ACHN (cell line): ENCODE data around the gene PRR36.
A peak's percentile ranks its signal among the peaks of the same experiment; 100 is the strongest.

Source experiments
- DNase-seq: peaks from one replicate; pipeline ENCODE4 v3.0.0-alpha.2; 2015
- in situ Hi-C: cut with HindIII; loops from 2 replicates; pipeline ENCODE4 v1.10.0; 2017; ENCODE audit warnings: low sequenced_read_pairs, low pct_ligation_motif_present, low pct_unique_long_range_greater_than_20kb

The PRR36 gene

DNA sequence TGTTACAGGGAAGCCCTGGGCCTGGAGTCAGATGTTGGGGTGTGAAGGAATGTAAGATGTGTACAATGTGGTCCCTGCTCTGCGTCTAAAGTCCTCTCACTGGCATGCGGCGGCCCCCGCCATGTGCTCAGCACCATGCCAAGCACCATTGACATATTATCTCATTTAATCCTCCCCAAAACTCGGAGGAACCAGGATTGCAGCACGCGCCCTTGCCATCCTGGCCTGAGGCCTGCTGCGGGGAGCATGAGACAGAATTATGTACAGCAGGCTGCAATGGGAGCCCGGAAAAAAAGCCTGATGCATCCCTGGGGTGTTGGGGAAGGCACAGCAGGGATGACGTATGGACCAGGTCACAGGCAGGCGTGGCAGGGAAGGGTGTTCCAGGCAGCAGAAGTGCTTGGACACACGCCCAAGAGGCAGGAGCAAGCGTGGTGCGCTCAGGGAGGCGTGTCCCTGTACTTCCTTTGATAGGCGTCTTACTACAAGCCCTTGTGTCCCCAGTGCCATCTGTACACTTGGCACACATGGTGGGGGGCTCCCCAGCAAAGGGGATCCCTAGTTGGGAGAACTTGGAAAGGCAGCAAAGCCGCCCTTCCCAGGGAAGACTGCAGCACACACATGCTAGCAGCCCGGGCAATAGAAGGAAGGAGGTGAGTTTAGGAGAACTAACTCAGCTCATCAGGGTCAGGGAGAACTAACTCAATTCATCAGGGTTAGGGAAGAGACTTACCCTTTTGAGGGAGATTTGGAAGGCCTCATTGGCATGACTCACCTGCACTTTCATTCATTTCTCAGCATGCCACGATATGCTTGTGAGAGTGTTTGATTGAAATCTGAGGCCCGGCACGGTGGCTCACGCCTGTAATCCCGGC is 40.7 kb downstream of the PRR36 start:
- in situ Hi-C loops: no loop called here
- no peak for DNase-seq

DNA sequence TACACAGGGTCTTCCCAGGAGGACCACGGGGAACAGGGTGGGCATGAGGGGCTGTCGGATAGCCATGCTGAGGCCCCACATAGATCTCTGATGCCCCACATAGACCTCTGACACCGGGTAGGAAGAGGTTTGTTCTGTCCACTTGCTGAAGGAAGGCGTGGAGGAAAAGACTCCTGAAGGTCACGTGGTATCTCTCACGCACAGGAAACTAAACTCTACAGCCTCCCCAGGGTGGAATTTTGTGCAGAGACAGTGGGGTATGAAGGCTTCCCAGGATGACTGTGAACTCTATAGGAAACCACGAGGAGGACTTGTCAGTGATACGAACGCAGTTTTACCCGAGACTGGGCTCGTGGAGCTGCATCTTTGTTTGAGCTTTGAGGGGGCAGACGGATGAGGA is 41.4 kb downstream of the PRR36 start:
- no peak for DNase-seq
- in situ Hi-C loops: no loop called here

DNA sequence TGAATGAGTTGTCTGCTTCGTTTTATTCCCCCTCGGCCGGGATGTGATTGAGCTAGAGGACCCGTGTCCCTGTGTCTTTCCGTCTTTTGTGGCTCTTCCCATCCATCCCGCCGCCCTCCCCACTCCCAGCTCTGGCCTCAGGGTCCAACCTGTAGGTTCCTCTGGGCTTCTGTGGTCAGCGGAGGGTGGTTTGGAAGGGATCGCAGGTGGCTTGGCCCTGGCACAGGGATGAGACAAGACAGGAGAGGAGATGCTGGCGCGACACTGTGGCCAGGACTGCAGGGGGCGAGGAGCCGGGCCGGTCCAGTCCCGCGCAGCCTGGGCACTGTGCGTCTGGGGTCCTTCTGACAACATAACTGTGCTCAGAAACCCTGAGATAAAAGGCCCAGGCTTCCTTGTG is 42.2 kb downstream of the PRR36 start:
- DNase-seq: no peak
- in situ Hi-C loops: no loop called here

DNA sequence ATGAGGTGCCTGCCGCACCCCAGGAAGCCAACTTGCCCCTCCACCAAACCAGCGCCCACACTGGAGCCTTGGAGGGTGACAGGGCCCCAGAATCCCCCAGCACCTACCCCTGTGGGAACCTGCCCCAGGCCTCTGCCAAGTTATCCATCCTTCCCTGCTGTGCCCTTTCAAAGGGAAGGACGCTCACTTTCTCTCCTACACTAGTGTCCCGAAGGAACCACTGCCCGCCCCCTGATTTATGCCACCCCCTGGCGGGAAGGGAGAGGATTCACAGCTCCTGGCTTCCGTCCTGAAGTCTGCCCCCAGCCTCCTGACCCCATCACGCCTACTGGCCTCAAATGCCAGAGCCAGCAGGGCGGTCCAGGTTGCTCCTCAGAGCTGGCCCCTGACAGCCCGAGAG is 42.7 kb downstream of the PRR36 start:
- peak; percentile 8 for DNase-seq
- in situ Hi-C loops: no loop called here

DNA sequence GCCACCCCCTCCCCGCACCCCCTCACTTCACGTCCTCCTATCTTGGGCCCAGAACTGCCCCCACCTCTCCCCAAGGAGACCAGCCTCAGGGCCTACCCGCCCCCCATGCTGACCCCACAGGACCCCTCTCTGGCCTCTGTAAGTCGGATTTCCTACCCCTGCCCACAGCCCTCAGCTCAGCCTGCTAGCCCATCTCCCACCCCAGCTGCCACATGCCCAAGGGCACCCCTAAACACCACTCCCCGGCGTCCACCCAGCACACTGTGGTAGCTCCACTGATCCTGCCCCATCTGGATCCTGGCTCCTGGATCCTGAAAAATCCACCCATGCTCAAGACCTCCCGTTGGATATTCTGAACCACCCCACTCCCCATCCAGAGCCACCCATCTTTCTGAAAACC is 43.4 kb downstream of the PRR36 start:
- in situ Hi-C loops: no loop called here
- no peak for DNase-seq

DNA sequence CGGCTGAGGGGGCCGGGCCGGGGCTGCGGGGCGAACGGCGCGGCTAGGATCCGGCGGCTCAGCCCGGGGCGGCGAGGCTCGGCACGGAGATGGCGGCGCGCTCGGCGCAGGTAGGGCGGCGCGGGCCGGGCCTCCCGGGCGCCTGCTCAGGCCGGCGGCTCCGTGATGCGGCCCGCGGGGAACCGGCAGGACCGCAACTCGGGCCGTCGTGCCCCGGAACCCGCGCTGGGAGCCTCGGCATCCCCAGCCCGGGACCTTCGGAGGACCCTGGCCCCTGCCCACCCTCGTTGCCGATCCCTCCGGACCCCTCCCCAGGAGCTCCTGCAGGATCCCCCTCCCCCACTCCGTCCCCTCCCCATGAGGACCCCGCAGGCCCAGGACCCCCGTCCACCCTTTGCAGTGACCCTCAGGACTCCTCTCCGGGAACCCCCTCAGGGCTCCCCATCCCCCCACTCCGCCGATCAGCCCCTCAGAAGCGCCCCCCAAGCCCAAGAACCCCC is 43.9 kb downstream of the PRR36 start:
- in situ Hi-C loops: no loop called here
- DNase-seq: no peak

DNA sequence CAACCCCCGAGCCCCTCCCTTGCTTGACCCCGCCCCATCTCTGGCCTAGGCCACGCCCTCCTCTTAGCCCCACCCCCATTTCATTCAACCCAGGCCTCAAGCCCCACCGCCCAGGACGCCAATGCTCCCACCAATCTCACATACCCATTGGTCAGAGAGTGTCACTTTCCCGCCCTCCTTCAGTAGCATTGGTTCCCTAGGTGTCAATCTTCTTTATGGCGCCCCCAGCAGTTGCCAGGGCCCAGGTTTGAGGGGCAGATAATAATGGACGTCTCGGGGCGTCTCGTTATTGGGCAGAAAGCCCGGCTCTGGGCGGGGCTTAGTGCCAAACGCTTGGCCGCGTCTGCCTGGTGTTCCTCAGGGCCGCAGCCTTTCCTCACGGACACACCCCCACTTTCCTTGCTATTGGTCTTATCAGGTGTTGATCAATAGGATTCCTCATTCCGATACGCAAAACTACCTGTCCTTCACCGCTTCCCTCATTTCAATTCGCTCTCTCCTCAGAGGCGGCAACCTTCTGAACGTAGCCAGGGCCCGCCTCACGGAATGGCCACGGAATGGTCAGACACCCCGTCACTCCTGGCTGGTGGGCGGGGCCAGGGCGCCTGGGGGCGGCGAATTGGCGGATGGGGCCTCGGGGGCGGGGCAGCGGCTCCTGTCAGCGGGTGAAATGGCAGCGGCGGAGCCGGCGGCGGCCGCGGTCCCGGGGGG is 44.5 kb downstream of the PRR36 start, which contains the start of gene EVI5L:
EVI5L (plus strand) TSS at position 658 of the 711 bp plus-strand sequence. CDS start 16,325 bp downstream, outside the sequence.
- peak; percentile 98 for DNase-seq
- in situ Hi-C loops: no loop called here

DNA sequence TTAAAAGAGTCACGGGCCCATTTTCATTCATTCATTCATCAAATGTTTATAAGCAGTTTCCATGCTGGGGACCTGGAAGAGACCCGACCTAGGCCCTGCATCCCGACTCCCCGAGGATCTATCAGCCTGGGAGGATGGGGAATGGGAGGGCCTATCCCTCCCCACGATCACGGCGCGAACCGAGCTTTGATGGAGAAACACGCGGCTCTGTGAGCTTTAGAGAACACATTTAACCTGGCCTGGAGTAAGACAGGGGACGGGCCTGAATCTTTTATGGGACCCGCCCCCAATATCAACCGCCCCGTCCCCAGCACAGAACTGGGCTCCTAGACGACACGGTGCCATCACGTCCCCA is 45.0 kb downstream of the PRR36 start:
- DNase-seq: no peak
- in situ Hi-C loops: no loop called here

DNA sequence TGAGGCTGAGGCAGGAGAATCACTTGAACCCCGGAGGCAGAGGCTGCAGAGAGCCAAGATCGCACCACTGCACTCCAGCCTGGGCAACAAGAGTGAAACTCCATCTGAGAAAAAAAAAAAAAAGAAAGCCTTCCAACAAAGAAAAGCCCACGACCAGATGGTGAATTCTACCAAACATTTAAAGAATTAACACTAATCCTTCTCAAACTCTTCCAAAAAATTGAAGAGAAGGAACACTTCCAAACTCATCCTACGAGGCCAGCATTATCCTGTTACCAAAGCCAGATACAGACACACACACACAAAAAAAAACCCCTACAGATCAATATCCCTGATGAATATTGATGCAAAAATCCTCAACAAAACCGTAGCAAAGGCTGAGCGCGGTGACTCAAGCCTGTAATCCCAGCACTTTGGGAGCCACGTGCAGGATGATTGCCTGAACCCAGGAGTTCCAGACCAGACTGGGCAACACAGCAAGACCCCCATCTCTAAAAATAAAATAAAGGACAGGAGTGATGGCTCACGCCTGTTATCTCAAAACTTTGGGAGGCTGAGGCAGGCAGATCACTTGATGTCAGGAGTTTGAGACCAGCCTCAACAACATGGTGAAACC is 50.4 kb downstream of the PRR36 start:
- in situ Hi-C loops: no loop called here
- no peak for DNase-seq

DNA sequence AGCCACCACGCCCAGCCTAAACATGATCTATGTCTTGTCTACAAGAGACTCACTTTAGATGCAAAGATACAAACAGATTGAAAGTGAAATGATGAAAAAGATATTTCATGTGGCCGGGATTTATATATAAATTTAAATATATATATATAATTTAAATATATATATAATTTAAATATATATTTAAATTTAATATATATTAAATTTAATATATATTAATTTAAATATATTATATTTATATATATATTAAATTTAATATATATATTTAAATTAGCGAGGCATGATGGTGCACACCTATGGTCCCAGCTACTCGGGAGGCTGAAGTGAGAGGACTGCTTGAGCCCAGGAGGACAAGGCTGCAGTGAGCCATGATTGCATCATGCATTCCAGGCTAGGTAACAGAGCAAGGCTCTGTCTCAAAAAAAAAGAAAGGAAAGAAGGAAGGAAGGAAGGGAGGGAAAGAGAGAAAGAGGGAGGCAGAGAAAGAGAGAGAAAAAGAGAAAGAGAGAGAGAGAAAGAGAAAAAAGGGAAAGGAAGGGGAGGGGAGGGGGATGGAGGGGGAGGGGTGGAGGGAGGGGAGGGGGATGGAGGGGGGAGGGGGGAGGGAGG is 51.2 kb downstream of the PRR36 start:
- DNase-seq: no peak
- in situ Hi-C loops: no loop called here

DNA sequence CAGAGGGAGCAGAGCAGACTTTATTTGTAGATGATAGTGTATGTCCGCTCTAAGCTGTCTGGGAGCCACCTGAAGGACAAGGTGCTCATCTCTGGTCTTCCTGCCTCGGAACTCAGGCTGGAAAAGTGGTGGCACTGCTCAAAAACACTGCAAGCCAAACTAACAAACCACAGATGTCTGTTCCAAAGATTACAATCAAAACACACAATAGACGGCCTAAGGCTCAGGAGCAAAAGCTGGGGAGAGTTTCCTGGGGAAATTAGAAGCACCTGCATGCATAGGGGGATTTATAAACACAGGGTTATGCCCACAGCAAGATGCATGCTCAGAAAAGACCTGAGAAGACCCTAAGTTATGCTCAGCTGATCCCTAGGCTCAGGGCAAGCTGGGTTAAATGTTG is 53.6 kb downstream of the PRR36 start:
- in situ Hi-C loops: no loop called here

DNA sequence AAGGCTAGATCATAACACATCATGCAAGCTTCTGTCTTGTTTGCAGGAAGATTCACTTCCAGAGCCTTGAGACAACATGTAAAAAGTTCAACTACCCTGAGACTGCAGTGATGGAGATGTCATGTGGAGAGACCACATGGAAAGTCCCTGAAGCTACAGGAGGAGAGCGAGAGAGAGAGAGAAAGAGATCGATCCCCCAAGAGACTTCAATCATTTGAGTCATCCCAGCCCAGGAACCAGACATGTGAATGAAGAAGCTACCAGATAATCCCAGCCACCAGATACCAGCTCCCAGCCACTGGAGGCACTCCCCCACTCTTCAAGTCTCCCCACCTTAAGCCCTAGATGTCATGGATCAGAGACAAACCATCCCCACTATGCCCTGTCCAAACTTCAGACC is 54.9 kb downstream of the PRR36 start:
- in situ Hi-C loops: no loop called here
- no peak for DNase-seq

More for the DNA sequence above, 53.6 kb downstream of the PRR36 start:
- no peak for DNase-seq

DNA sequence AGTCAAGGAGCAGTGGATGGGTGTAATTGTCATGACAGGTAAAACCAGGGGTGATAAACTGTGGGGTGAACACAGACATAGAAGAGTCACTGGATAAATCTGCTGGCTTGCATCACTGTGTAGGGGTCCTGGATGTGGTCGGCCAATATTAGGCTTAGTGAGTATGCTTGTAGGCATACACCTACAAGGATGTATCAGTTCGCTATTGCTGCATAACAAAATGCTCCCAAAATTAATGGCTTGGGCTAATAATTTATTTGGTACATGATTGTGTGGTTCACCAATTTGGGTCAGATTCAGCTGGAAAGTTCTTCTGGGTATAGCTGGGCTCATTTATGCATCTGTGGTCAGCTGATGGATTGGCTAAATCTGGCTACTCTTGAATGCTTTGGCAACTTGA is 55.4 kb downstream of the PRR36 start:
- no peak for DNase-seq
- in situ Hi-C loops: no loop called here
